ENCODE measurements around the gene WNT1. TPM values are rescaled to one million over a fixed set of nuclear protein-coding genes. Genes with fewer than 3 reads are reported as not detected.

WNT1 gene
- total RNA-seq, 4 donors from 2014 or later = not detected

DNA sequence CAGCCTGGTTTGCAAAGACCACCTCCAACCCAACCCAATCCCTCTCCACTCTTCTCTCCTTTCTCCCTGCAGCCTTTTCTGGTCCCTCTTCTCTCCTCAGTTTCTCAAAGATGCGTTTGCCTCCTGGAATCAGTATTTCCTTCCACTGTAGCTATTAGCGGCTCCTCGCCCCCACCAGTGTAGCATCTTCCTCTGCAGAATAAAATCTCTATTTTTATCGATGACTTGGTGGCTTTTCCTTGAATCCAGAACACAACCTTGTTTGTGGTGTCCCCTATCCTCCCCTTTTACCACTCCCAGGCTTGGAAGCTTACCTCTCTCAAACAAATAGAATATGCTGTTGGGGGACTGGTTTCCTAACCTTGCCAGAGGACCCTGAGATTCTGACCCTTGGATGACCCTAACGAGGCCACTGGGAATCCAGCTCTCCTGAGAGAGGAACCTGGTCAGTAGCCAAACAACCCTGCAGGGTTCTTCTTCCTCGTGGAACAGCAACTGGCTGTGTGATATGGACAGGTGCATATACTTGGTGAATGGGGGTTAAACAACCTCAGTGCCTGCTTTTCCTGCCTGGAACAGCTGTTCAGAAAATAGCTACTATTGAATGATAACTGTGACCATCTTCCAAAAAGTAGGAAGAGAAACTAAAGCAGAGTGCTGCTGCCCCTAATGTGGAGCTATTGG is 4.4 kb downstream of the WNT1 start:
- peaks cover 28 to 49% of the 10 kb centered on the region in 2 donors for H3K27me3 ChIP-seq
- H3K36me3 ChIP-seq = no peaks in the 10 kb centered on the region
- peaks cover 0 to 36% of the 10 kb centered on the region in 2 donors for H3K4me1 ChIP-seq
- no peak for TF ChIP-seq POLR2A (IDR thresholded peaks at IDR 0.05)
- TF ChIP-seq, protein P1, sequence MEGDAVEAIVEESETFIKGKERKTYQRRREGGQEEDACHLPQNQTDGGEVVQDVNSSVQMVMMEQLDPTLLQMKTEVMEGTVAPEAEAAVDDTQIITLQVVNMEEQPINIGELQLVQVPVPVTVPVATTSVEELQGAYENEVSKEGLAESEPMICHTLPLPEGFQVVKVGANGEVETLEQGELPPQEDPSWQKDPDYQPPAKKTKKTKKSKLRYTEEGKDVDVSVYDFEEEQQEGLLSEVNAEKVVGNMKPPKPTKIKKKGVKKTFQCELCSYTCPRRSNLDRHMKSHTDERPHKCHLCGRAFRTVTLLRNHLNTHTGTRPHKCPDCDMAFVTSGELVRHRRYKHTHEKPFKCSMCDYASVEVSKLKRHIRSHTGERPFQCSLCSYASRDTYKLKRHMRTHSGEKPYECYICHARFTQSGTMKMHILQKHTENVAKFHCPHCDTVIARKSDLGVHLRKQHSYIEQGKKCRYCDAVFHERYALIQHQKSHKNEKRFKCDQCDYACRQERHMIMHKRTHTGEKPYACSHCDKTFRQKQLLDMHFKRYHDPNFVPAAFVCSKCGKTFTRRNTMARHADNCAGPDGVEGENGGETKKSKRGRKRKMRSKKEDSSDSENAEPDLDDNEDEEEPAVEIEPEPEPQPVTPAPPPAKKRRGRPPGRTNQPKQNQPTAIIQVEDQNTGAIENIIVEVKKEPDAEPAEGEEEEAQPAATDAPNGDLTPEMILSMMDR (IDR thresholded peaks at IDR 0.05) = no peak
- H3K9me3 ChIP-seq = no peaks in the 10 kb centered on the region
- no peak for DNase-seq
- H3K4me3 ChIP-seq = no peak overlapping the region
- intact Hi-C loops (cut with DNase I; ENCODE audit: low total_unique reads) = no loop called here
- no peak overlapping the region for H3K27ac ChIP-seq

DNA sequence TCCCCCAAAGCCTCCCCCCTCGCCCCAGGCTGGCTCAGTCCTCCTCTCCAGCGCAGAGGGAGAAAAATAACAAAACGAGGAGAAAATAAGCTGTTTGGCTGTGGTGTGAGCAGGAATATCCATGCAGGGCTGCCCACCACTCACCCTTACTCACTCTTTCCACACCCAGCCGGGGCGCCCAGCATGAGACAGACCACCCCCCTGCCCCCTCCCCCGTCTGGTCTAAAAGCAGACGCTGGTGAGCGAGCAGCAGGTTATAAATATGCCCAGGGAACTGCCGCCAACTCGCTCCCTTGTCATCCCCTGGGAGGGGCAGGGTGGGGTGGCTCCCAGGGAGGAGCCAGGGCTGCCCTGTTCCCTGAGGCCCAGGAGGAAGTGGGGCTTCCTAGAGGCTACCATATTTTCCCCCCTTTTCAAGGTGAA is 7.4 kb downstream of the WNT1 start:
- H3K27ac ChIP-seq = no peak overlapping the region
- H3K4me1 ChIP-seq = peaks cover 0 to 10% of the 10 kb centered on the region in 2 donors
- no peaks in the 10 kb centered on the region for H3K36me3 ChIP-seq
- H3K27me3 ChIP-seq = peaks cover 14 to 20% of the 10 kb centered on the region in 2 donors
- intact Hi-C loops (cut with DNase I; ENCODE audit: low total_unique reads) = no loop called here
- no peaks in the 10 kb centered on the region for H3K9me3 ChIP-seq
- no peak for DNase-seq
- no peak overlapping the region for H3K4me3 ChIP-seq
- TF ChIP-seq, protein P1 (IDR thresholded peaks at IDR 0.05) = no peak
- TF ChIP-seq POLR2A (IDR thresholded peaks at IDR 0.05) = no peak

DNA sequence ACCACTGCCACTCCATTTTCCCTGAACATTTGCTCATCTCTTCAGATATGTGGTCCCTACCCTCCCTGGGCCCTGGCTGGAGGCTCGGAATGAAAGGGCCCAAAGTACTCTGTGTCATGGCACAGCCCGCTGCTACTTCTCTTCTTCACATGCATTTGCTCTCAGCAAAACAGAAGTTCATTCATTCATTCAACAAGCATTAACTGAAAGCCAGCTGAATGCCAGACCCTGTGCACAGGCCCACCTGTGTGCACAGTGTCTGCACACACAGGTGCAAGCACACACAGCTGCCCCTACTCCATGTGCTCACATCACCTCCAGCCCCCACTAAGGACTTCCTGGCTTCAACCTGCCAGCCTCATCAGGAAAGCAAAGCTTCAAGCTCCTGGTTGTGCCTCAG is 7.8 kb downstream of the WNT1 start:
- H3K27ac ChIP-seq = no peak overlapping the region
- no peaks in the 10 kb centered on the region for H3K9me3 ChIP-seq
- DNase-seq = no peak
- no peak overlapping the region for H3K4me3 ChIP-seq
- intact Hi-C loops (cut with DNase I; ENCODE audit: low total_unique reads) = no loop called here
- peaks cover 13 to 15% of the 10 kb centered on the region in 2 donors for H3K27me3 ChIP-seq
- H3K4me1 ChIP-seq = peaks cover 0 to 7% of the 10 kb centered on the region in 2 donors
- TF ChIP-seq POLR2A (IDR thresholded peaks at IDR 0.05) = no peak
- TF ChIP-seq, protein P1 (IDR thresholded peaks at IDR 0.05) = no peak
- H3K36me3 ChIP-seq = no peaks in the 10 kb centered on the region

DNA sequence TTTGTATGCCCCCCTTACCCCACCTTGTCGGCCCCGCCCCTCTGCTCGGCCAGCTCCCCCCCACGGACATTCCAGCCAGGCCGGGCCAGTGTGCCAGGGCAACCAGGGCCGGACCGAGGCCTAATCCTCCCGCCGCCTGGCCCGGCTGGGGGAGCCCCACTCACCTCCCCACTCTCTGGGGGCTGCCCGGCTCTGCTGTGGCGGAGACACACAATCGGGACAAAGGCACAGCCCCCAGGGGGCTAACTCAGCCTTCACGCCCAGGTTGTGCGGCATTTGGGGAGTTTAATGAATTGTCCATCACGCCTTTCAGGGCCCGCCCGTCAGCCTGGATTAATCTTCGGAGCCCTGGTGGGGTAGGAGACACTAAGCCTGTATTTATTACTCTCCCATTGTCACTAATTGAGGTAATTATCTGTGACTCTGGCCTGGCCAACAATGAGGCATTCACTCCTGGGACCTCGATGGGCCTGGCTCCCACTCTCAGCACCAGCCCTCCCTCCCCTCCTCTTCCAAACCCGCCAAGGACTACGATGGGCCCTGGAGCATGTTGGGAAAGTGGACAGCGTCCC is 8.7 kb downstream of the WNT1 start:
- no peaks in the 10 kb centered on the region for H3K4me1 ChIP-seq
- intact Hi-C loops (cut with DNase I; ENCODE audit: low total_unique reads) = no loop called here
- no peak overlapping the region for H3K4me3 ChIP-seq
- peaks cover 6 to 7% of the 10 kb centered on the region in 2 donors for H3K27me3 ChIP-seq
- no peak for DNase-seq
- no peak overlapping the region for H3K27ac ChIP-seq
- H3K9me3 ChIP-seq = no peaks in the 10 kb centered on the region
- H3K36me3 ChIP-seq = no peaks in the 10 kb centered on the region
- TF ChIP-seq POLR2A (IDR thresholded peaks at IDR 0.05) = no peak
- TF ChIP-seq, protein P1 (IDR thresholded peaks at IDR 0.05) = no peak

DNA sequence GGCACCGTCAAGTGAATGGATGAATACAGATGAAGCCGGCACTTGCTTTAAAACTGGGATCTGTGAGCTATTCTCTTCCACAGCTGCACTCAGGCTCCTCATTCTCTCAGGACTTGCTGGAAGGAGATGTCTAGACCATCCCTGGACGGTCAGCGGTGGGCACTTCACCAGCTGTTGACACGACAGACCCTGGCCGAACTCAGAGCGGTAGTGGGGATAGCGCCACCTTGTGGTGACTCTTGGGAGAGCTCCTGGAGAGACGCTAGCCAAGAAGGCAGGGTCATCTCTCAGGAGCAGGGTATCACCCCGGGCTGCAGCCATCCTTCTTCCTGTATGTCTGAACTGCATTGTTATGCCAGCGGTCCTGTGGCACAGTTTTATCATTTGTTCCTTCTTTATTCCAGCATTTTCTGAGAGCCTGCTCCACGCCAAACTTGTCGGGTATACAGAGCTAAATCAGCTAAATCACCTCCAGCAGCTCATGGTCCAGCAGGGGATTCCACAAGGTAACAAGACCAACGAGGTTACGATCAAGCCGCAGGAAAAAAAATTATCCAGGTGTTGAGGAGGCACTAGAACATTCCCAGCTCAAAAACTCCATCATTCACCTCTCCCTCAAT is 10.0 kb downstream of the WNT1 start:
- H3K27ac ChIP-seq = no peak overlapping the region
- no peaks in the 10 kb centered on the region for H3K27me3 ChIP-seq
- H3K4me3 ChIP-seq = no peak overlapping the region
- H3K4me1 ChIP-seq = no peaks in the 10 kb centered on the region
- intact Hi-C loops (cut with DNase I; ENCODE audit: low total_unique reads) = no loop called here
- TF ChIP-seq POLR2A (IDR thresholded peaks at IDR 0.05) = no peak
- TF ChIP-seq, protein P1 (IDR thresholded peaks at IDR 0.05) = peak; percentile 30 to 58 (median 54)
- no peaks in the 10 kb centered on the region for H3K9me3 ChIP-seq
- no peak for DNase-seq
- no peaks in the 10 kb centered on the region for H3K36me3 ChIP-seq
